Fibroblast of villous mesenchyme (primary cell): ENCODE data around the gene TIAM1. TPM values are rescaled to one million over a fixed set of nuclear protein-coding genes. Genes with fewer than 3 reads are reported as not detected.

Source experiments
- DNase-seq: peaks from one replicate; pipeline ENCODE4 v3.0.0-alpha.2; 2010; ENCODE audit warnings: low read depth
- H3K4me3 ChIP-seq: 2 replicates; pipeline ENCODE4 v1.5.1; 2011; ENCODE audit warnings: low read depth, mild to moderate bottlenecking, low read length
- total RNA-seq: library from RNA; depleted of rRNA; stranded (reverse); fragments of >200 nt; gene quantifications from 2 replicates; pipeline ENCODE4 v1.2.3, GENCODE V29; 2012
- TF ChIP-seq, protein P1 (sequence below): IDR thresholded peaks from 2 replicates; pipeline ENCODE4 v1.5.1; 2012; ENCODE audit warnings: low read depth, mild to moderate bottlenecking, low read length; ENCODE audit not compliant: insufficient read depth

The TIAM1 gene
- total RNA-seq, 1 donor, result 0.43 TPM

DNA sequence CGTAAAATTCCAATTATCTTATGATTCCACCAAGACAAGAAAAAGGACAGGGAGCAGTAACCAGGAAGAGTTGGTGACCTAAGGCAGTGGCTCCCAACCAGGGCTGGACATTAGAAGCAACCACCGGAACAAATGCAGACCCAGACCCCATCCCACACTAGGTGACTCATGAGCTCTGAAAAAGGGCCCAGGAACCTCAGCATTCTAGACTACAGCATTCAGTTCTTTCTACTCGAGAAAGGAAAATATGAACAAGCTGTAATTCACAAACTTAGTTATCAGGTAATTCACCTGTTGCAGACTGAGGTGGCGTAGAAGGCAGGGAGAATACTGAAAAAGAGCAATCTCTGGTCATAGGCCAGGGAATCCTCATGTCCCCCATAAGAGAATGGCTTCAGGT lies 167.3 kb downstream of the TIAM1 start:
- DNase-seq, result no peak
- no peak overlapping the region for H3K4me3 ChIP-seq
- TF ChIP-seq, protein P1, sequence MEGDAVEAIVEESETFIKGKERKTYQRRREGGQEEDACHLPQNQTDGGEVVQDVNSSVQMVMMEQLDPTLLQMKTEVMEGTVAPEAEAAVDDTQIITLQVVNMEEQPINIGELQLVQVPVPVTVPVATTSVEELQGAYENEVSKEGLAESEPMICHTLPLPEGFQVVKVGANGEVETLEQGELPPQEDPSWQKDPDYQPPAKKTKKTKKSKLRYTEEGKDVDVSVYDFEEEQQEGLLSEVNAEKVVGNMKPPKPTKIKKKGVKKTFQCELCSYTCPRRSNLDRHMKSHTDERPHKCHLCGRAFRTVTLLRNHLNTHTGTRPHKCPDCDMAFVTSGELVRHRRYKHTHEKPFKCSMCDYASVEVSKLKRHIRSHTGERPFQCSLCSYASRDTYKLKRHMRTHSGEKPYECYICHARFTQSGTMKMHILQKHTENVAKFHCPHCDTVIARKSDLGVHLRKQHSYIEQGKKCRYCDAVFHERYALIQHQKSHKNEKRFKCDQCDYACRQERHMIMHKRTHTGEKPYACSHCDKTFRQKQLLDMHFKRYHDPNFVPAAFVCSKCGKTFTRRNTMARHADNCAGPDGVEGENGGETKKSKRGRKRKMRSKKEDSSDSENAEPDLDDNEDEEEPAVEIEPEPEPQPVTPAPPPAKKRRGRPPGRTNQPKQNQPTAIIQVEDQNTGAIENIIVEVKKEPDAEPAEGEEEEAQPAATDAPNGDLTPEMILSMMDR, result no peak

DNA sequence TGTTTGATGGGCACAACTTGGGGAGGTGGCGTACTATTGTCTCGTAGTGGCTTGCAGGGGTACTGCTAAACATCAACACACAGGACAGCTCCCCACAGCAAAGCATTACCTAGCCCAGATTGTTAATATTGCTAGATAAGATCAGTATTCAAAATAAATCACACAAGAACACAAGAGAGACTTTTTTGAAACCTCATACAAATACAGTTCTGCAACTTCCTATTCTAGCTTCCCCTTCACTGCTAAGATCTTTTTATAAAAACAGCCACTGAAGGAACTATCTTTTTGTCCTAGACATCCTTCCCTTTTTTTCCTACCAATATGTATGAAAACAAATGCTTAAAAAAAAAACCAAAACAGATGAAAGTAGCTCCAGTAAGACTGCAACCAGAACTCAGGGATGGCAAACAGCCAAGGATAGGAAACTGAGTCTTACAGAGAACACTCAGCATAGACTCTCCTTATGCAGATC lies 167.9 kb downstream of the TIAM1 start:
- no peak for DNase-seq
- TF ChIP-seq, protein P1, result no peak
- H3K4me3 ChIP-seq, result no peak overlapping the region

DNA sequence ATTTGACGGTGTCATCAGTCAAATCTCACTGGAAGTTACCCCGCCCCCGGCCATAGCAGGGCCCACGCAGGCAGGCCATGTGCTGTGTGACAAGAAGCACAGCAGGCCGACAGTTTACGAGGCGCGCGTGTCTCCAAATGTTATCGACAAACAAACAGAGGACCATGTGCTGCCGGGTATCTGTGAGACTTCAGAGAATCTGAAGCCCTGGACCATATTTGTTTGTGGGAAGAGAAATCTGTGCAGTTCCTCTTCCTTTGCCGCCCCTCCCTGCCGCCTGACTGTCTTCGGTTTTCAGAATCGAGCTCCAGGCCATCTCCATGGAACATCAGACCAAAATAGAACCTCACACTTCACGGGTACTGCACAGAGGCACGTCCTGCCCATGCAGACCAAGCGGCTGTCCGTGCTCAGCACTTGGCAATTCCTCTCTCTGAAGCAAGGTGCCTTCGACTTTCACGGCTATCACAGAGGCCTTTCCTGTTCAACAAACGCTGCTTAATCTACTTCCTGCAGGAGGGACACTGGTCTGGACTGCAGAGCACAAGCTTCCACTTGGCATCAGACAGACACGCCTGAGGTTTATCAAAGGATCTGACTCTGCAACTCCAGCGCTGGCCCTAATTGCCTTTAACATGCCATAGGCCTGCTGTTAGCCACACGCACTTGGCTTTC lies 170.0 kb downstream of the TIAM1 start:
- DNase-seq, result no peak
- TF ChIP-seq, protein P1, result no peak
- H3K4me3 ChIP-seq, result no peak overlapping the region

DNA sequence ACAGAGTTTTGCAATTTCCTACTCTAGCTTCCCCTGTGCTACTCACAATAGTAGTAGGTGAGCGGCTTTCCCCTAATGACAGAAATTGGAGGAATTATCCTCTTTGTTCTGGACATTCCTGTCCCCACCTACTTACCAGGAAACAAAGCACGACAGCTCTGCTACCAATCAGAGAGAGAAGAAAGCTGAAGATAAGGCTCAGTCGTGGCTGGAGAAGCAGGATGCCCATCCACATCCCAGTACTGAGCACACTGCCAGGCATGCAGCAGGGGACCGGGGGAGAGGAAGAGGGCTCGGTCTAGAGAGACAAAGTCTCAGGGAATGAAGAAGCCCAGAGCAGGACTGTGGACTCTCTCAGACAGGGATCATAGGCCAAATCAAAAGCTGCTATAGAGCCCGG lies 171.7 kb downstream of the TIAM1 start:
- TF ChIP-seq, protein P1, result no peak
- DNase-seq, result no peak
- no peak overlapping the region for H3K4me3 ChIP-seq

DNA sequence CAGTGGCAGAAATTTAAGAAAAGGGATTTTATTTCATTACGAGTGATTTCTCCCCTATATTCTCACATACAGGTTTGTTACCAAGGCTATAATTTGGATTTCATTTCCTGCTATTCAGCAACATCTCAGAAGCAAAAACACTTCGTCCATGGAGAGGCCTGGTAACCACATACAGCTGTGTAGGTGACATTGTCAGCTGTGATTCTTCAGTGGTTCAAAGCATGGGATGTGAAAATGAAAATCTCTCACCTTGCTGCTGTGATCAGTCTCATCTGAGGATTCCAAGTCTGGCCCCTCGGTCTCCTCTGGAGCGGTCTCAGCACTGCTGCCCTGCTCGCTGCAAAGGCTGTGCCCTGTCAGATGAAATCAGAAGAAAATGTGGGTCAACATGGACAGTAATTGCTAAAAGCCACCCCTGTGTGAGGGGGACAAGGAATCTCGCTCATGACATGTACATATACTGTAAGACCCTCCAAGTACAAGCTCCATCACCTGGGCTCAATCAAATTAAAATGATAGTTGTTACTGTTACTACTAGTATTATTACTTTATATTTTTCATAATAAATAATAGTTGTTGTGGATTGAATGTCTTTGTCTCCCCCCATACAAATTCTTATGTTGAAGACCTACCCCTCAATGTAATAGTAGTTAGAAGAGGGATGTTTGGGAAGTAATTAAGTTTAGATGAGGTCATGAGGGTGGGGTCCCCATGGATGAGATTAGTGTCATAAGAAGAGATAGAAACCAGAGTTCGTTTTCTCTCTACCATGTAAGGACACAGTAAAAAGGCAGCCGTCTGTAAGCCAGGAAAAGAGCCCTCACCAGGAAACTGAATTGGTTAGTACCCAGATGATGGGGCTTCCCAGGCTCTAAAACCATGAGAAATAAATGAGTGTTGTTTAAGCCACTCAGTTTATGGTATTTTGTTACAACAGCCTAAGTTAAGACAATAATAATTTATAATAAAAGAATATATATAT lies 179.1 kb downstream of the TIAM1 start:
- no peak overlapping the region for H3K4me3 ChIP-seq
- TF ChIP-seq, protein P1, result no peak

DNA sequence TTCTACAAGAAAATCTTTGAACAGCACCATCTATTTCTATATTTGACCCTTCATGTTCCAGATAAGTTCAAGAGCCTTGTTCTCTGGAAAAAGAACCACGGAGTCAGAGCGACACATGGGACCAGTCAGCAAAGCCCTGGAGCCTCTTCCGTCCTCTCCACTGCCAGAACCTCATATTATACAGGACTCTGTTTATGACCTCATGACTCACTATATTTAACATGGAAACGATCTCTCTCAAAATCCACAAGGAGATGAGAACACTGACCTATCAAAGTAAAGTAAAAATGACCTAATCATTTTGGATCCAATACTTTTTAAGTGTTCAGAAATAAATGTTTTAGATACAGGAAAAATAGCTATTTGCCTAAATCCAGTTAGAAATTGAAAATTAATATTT lies 181.2 kb downstream of the TIAM1 start:
- H3K4me3 ChIP-seq, result no peak overlapping the region
- DNase-seq, result peak; percentile 26
- TF ChIP-seq, protein P1, result no peak

More for the DNA sequence above, 179.1 kb downstream of the TIAM1 start:
- no peak for DNase-seq
